ENCODE results near the gene UNC80. TPM values are rescaled to one million over a fixed set of nuclear protein-coding genes. Genes with fewer than 3 reads are reported as not detected.
A peak's percentile ranks its signal among the peaks of the same experiment; 100 is the strongest.

The UNC80 gene
- total RNA-seq, 1 experiment from 2014 or later: 0.48 TPM

DNA sequence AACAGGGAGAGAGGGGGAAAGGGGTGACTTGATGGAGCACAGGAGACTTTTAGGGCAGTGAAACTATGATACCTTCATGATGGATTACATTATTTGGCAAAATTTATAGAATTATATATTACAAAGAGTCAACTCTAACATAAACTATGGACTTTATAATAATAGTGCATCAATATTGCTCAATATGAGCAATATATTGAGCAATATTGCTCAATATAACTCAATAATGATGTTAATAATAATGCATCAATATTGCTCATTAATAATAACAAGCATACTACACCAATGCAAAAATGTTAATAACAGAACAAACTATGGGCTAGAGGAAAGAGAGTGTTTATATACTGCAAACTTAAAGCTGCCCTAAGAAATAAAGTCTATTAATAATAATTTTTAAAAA is 3.1 kb upstream of the UNC80 start (continued):
- no peak for TF ChIP-seq E2F1 (CRISPR knock-in tag; IDR thresholded peaks at IDR 0.05)
- TF ChIP-seq HMGA2 (CRISPR knock-in tag; IDR thresholded peaks at IDR 0.05): no peak
- no peak for TF ChIP-seq EMX1 (CRISPR knock-in tag; IDR thresholded peaks at IDR 0.05)
- no peak for TF ChIP-seq MYBL2 (CRISPR knock-in tag; IDR thresholded peaks at IDR 0.05)

DNA sequence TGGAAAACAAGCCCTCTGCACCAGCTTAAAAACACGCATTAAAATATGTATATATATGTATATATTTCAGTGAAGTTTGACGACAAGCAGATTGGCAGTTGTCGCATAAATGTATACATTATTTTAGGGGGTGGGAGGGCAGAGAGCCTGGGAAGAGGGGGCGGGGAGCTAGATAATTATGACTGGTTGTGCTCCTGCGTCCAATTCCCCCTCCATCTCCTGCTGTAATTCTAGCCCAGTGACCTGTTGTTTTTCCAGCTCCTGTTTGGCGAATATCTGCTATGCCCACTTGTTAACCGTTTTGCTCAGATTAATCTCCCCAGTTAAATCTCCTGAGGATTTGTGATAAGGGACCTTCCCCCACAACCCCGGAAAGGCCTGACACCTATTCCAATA is 656 bp downstream of the UNC80 start:
- Mint-ChIP-seq H3K4me3 (peak overlapping the region; percentile 60), H3K36me3 (no peaks in the 10 kb centered on the region), H3K27me3 (ENCODE audit: low read depth) (peaks cover 74% of the 10 kb centered on the region), H3K9me3 (no peaks in the 10 kb centered on the region), H3K4me1 (peaks cover 11% of the 10 kb centered on the region), H3K27ac (no peak overlapping the region)
- no peak for TF ChIP-seq MXD4 (CRISPR knock-in tag; IDR thresholded peaks at IDR 0.05; ENCODE audit: borderline replicate concordance)
- TF ChIP-seq ATF3 (CRISPR knock-in tag; conservative IDR thresholded peaks at IDR 0.05): no peak
- no peak for TF ChIP-seq ERG (CRISPR knock-in tag; IDR thresholded peaks at IDR 0.05)
- TF ChIP-seq FOXJ3 (CRISPR knock-in tag; IDR thresholded peaks at IDR 0.05; ENCODE audit: borderline replicate concordance): no peak
- TF ChIP-seq NFYB (CRISPR knock-in tag; conservative IDR thresholded peaks at IDR 0.05; ENCODE audit: low read depth): no peak
- no peak for TF ChIP-seq GABPB1 (CRISPR knock-in tag; IDR thresholded peaks at IDR 0.05)
- no peak for TF ChIP-seq RELA (CRISPR knock-in tag; IDR thresholded peaks at IDR 0.05; ENCODE audit: borderline replicate concordance)
- TF ChIP-seq, protein P1, sequence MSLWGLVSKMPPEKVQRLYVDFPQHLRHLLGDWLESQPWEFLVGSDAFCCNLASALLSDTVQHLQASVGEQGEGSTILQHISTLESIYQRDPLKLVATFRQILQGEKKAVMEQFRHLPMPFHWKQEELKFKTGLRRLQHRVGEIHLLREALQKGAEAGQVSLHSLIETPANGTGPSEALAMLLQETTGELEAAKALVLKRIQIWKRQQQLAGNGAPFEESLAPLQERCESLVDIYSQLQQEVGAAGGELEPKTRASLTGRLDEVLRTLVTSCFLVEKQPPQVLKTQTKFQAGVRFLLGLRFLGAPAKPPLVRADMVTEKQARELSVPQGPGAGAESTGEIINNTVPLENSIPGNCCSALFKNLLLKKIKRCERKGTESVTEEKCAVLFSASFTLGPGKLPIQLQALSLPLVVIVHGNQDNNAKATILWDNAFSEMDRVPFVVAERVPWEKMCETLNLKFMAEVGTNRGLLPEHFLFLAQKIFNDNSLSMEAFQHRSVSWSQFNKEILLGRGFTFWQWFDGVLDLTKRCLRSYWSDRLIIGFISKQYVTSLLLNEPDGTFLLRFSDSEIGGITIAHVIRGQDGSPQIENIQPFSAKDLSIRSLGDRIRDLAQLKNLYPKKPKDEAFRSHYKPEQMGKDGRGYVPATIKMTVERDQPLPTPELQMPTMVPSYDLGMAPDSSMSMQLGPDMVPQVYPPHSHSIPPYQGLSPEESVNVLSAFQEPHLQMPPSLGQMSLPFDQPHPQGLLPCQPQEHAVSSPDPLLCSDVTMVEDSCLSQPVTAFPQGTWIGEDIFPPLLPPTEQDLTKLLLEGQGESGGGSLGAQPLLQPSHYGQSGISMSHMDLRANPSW (CRISPR knock-in tag; conservative IDR thresholded peaks at IDR 0.05; ENCODE audit: low read depth): no peak
- no peak for TF ChIP-seq ZNF512 (CRISPR knock-in tag; IDR thresholded peaks at IDR 0.05; ENCODE audit: borderline replicate concordance)
- TF ChIP-seq ELF4 (CRISPR knock-in tag; IDR thresholded peaks at IDR 0.05; ENCODE audit: low read depth): no peak
- no peak for TF ChIP-seq ESRRA (CRISPR knock-in tag; IDR thresholded peaks at IDR 0.05; ENCODE audit: borderline replicate concordance)
- no peak for TF ChIP-seq CDX4 (CRISPR knock-in tag; IDR thresholded peaks at IDR 0.05; ENCODE audit: borderline replicate concordance)
- no peak for TF ChIP-seq MAX (CRISPR knock-in tag; IDR thresholded peaks at IDR 0.05)
- TF ChIP-seq E2F5 (CRISPR knock-in tag; IDR thresholded peaks at IDR 0.05): no peak
- TF ChIP-seq ZNF396 (CRISPR knock-in tag; IDR thresholded peaks at IDR 0.05; ENCODE audit: borderline replicate concordance): no peak
- TF ChIP-seq ZNF416 (CRISPR knock-in tag; IDR thresholded peaks at IDR 0.05): no peak
- POLR2A ChIA-PET: interaction anchor here (0.7 to 1.2 kb wide), 3 partner anchors 18 to 194 kb away, joined by 3 to 4 read pairs (median 3); no protein-coding TSS in a partner anchor
- CTCF ChIA-PET: interaction anchor here (0.6 to 2.5 kb wide), 11 partner anchors 24 to 591 kb away, joined by 3 to 21 read pairs (median 3); partner anchors contain the start of gene MAP2
- DNase-seq (ENCODE audit: low spot score) (no peak), ATAC-seq (no peak)

Measured in WTC11 (cell line).